ENCODE measurements around the gene HMX1.

DNA sequence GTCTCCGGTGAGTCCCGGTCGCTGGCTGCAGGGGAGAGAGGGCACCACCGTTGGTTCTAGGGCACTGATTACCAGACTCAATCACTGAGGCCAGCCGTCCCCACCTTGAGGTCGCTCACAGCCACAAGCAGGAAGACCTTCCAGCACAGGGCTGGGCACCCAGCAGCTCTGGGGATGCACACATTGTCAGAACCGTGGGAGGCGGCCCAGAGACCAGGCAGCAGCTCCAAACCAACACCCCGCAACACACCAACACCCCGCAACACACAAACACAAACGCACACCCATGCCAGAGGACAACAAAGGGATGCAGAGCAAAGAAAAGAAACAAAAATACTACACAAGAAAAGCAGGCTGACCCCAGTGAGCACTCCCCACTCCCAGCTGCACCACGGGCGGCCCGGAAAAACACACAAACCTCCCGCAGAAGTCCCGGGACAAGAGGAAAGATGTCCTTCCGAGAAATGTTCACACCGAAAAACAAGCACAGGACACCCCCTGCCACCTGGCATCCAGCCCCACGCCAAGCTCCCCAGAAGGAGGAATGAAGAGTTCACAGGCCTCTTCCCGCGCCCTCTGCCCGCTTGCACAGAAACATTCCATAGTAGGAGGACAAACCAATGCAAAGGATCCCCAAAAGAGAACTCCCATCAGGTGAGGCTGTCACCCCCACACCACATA, 3.2 kb downstream of the HMX1 start:
- TF ChIP-seq, protein P1, sequence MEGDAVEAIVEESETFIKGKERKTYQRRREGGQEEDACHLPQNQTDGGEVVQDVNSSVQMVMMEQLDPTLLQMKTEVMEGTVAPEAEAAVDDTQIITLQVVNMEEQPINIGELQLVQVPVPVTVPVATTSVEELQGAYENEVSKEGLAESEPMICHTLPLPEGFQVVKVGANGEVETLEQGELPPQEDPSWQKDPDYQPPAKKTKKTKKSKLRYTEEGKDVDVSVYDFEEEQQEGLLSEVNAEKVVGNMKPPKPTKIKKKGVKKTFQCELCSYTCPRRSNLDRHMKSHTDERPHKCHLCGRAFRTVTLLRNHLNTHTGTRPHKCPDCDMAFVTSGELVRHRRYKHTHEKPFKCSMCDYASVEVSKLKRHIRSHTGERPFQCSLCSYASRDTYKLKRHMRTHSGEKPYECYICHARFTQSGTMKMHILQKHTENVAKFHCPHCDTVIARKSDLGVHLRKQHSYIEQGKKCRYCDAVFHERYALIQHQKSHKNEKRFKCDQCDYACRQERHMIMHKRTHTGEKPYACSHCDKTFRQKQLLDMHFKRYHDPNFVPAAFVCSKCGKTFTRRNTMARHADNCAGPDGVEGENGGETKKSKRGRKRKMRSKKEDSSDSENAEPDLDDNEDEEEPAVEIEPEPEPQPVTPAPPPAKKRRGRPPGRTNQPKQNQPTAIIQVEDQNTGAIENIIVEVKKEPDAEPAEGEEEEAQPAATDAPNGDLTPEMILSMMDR (IDR thresholded peaks at IDR 0.05; ENCODE audit: poor library complexity): no peak
- TF ChIP-seq EZH2 (IDR thresholded peaks at IDR 0.05; ENCODE audit: borderline replicate concordance) (peak; percentile 15), EZH2phosphoT487 (IDR thresholded peaks at IDR 0.05; ENCODE audit: low read depth, severe bottlenecking, unreplicated experiment) (no peak)

All from hepatocyte (in vitro differentiated cells).